ENCODE measurements around the gene TBATA. TPM values are rescaled to one million over a fixed set of nuclear protein-coding genes. Genes with fewer than 3 reads are reported as not detected.

TBATA gene
- total and polyA plus RNA-seq, 2 of the 8 experiments (the other 6 are each of a cell fraction or from before 2014, with no cell fraction given), result not detected

DNA sequence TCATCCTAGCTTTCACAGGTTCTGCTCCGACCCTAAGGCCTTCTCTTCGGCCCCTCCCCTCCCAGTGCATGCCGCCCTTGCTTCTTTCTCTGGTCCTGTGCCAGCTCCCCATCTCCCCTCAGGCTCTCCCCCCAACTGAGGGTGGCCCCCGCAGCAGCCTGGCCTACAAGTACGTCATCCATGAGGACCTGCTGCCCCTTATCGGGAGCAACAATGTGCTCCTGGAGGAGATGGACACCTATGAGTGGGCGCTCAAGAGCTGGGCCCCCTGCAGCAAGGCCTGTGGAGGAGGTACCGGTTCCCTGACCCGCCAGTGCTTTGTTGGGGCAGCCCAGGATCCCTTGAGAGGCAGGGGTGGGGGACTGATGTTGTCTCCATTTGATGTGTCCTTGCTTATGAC lies 33.8 kb downstream of the TBATA start (continued):
- TF ChIP-seq, protein P1, sequence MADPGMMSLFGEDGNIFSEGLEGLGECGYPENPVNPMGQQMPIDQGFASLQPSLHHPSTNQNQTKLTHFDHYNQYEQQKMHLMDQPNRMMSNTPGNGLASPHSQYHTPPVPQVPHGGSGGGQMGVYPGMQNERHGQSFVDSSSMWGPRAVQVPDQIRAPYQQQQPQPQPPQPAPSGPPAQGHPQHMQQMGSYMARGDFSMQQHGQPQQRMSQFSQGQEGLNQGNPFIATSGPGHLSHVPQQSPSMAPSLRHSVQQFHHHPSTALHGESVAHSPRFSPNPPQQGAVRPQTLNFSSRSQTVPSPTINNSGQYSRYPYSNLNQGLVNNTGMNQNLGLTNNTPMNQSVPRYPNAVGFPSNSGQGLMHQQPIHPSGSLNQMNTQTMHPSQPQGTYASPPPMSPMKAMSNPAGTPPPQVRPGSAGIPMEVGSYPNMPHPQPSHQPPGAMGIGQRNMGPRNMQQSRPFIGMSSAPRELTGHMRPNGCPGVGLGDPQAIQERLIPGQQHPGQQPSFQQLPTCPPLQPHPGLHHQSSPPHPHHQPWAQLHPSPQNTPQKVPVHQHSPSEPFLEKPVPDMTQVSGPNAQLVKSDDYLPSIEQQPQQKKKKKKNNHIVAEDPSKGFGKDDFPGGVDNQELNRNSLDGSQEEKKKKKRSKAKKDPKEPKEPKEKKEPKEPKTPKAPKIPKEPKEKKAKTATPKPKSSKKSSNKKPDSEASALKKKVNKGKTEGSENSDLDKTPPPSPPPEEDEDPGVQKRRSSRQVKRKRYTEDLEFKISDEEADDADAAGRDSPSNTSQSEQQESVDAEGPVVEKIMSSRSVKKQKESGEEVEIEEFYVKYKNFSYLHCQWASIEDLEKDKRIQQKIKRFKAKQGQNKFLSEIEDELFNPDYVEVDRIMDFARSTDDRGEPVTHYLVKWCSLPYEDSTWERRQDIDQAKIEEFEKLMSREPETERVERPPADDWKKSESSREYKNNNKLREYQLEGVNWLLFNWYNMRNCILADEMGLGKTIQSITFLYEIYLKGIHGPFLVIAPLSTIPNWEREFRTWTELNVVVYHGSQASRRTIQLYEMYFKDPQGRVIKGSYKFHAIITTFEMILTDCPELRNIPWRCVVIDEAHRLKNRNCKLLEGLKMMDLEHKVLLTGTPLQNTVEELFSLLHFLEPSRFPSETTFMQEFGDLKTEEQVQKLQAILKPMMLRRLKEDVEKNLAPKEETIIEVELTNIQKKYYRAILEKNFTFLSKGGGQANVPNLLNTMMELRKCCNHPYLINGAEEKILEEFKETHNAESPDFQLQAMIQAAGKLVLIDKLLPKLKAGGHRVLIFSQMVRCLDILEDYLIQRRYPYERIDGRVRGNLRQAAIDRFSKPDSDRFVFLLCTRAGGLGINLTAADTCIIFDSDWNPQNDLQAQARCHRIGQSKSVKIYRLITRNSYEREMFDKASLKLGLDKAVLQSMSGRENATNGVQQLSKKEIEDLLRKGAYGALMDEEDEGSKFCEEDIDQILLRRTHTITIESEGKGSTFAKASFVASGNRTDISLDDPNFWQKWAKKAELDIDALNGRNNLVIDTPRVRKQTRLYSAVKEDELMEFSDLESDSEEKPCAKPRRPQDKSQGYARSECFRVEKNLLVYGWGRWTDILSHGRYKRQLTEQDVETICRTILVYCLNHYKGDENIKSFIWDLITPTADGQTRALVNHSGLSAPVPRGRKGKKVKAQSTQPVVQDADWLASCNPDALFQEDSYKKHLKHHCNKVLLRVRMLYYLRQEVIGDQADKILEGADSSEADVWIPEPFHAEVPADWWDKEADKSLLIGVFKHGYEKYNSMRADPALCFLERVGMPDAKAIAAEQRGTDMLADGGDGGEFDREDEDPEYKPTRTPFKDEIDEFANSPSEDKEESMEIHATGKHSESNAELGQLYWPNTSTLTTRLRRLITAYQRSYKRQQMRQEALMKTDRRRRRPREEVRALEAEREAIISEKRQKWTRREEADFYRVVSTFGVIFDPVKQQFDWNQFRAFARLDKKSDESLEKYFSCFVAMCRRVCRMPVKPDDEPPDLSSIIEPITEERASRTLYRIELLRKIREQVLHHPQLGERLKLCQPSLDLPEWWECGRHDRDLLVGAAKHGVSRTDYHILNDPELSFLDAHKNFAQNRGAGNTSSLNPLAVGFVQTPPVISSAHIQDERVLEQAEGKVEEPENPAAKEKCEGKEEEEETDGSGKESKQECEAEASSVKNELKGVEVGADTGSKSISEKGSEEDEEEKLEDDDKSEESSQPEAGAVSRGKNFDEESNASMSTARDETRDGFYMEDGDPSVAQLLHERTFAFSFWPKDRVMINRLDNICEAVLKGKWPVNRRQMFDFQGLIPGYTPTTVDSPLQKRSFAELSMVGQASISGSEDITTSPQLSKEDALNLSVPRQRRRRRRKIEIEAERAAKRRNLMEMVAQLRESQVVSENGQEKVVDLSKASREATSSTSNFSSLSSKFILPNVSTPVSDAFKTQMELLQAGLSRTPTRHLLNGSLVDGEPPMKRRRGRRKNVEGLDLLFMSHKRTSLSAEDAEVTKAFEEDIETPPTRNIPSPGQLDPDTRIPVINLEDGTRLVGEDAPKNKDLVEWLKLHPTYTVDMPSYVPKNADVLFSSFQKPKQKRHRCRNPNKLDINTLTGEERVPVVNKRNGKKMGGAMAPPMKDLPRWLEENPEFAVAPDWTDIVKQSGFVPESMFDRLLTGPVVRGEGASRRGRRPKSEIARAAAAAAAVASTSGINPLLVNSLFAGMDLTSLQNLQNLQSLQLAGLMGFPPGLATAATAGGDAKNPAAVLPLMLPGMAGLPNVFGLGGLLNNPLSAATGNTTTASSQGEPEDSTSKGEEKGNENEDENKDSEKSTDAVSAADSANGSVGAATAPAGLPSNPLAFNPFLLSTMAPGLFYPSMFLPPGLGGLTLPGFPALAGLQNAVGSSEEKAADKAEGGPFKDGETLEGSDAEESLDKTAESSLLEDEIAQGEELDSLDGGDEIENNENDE (IDR thresholded peaks at IDR 0.05; ENCODE audit: insufficient replicate concordance, low read length), result no peak
- TF ChIP-seq SIX5 (IDR thresholded peaks at IDR 0.05; ENCODE audit: low read depth, low read length) (no peak), BCL11A (IDR thresholded peaks at IDR 0.05; ENCODE audit: low read depth in 2 of 2, low read length in 2 of 2) (no peak), RFX5 (IDR thresholded peaks at IDR 0.05; ENCODE audit: borderline replicate concordance, low read depth, low read length) (no peak), NANOG (IDR thresholded peaks at IDR 0.05; ENCODE audit: insufficient read depth, low read depth, low read length, poor library complexity, severe bottlenecking) (no peak), FOSL1 (IDR thresholded peaks at IDR 0.05; ENCODE audit: insufficient read depth, low read depth, low read length) (no peak), PHF8 (conservative IDR thresholded peaks at IDR 0.05; ENCODE audit: low read depth, low read length) (no peak), TBP (IDR thresholded peaks at IDR 0.05; ENCODE audit: low read depth, low read length) (no peak), TCF12 (IDR thresholded peaks at IDR 0.05; ENCODE audit: low read depth, low read length) (no peak), KDM4A (IDR thresholded peaks at IDR 0.05; ENCODE audit: low read depth, low read length, severe bottlenecking) (no peak), ZNF274 (IDR thresholded peaks at IDR 0.05; ENCODE audit: borderline replicate concordance, extremely low read depth, low read length) (no peak), CEBPB (IDR thresholded peaks at IDR 0.05; ENCODE audit: low read depth, low read length) (no peak), CREB1 (IDR thresholded peaks at IDR 0.05) (no peak)

Measured in H1 (cell line).